ENCODE results near the gene SBSN. TPM values are rescaled to one million over a fixed set of nuclear protein-coding genes. Genes with fewer than 3 reads are reported as not detected.

Gene SBSN
- total and polyA plus RNA-seq, 9 of the 15 experiments (the other 6 are each of a cell fraction or from before 2014, with no cell fraction given), result 0.05 TPM; not detected in 8

GRCh38 chr19:35509861-35510625, 18.1 kb downstream of the SBSN start (continued):
- no peak for TF ChIP-seq THRA (IDR thresholded peaks at IDR 0.05)
- TF ChIP-seq GTF2E2 (tag; IDR thresholded peaks at IDR 0.05), result no peak
- TF ChIP-seq CHAMP1 (IDR thresholded peaks at IDR 0.05), result no peak
- no peak for TF ChIP-seq ZNF583 (CRISPR knock-in tag; IDR thresholded peaks at IDR 0.05)
- peak; percentile 37 to 68; a peak in 3 of 4 replicates for TF ChIP-seq RAD21 (CRISPR knock-in tag; conservative IDR thresholded peaks at IDR 0.05 in 1 of 2, IDR thresholded peaks at IDR 0.05 in 1 of 2)
- TF ChIP-seq ELK1 (CRISPR knock-in tag; IDR thresholded peaks at IDR 0.05), result no peak
- no peak for TF ChIP-seq FOXO4 (CRISPR knock-in tag; IDR thresholded peaks at IDR 0.05)
- no peak for TF ChIP-seq TCF7 (IDR thresholded peaks at IDR 0.05; ENCODE audit: borderline replicate concordance)
- no peak for TF ChIP-seq ZNF780A (CRISPR knock-in tag; IDR thresholded peaks at IDR 0.05)
- no peak for TF ChIP-seq CC2D1A (IDR thresholded peaks at IDR 0.05)
- TF ChIP-seq KLF10 (CRISPR knock-in tag; IDR thresholded peaks at IDR 0.05), result no peak

All from K562 (cell line).